ENCODE results near the gene ATP5MG. TPM values are rescaled to one million over a fixed set of nuclear protein-coding genes. Genes with fewer than 3 reads are reported as not detected.

ATP5MG gene
- total RNA-seq, 1 donor from 2014 or later, result 854 TPM

DNA sequence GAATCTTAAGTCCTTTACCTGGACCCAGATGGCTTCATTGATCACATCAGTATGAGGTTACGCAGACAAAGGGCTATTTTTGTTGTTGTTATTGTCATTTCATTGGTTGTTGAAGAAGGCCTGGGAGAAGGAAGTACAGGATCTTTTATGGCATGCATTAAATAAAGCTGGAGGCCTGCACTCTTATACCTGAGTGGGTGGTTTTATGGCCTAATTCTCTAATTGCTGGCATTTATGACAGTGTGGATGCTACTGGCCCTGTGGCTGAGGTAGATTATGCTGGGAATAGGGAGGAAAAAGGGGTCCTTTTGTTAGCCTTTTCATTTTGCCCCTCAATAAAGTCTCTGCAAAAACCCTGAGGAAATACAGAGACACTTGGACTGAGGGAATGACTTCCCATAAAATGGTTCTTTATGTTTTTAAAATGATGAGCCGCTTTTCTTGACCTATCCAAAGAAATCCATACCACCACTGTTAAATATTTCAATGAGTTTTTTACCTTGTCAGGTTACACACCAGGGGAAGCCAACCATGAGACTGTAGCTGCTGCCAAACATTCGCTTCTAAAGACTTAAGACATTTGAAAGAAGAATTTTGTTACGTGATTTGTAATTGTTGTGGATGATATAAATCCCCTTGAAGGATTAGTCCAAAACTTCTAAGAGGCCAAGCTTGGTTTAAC lies 41.6 kb downstream of the ATP5MG start:
- Histone ChIP-seq H3K36me3 (no peaks in the 10 kb centered on the region), H3K27ac (replicated peaks) (no peak overlapping the region), H3K4me3 (no peak overlapping the region), H3K27me3 (ENCODE audit: low read depth) (no peaks in the 10 kb centered on the region), H3K9me3 (replicated peaks) (no peaks in the 10 kb centered on the region), H3K4me1 (peaks cover 84% of the 10 kb centered on the region)
- TF ChIP-seq, protein P1, sequence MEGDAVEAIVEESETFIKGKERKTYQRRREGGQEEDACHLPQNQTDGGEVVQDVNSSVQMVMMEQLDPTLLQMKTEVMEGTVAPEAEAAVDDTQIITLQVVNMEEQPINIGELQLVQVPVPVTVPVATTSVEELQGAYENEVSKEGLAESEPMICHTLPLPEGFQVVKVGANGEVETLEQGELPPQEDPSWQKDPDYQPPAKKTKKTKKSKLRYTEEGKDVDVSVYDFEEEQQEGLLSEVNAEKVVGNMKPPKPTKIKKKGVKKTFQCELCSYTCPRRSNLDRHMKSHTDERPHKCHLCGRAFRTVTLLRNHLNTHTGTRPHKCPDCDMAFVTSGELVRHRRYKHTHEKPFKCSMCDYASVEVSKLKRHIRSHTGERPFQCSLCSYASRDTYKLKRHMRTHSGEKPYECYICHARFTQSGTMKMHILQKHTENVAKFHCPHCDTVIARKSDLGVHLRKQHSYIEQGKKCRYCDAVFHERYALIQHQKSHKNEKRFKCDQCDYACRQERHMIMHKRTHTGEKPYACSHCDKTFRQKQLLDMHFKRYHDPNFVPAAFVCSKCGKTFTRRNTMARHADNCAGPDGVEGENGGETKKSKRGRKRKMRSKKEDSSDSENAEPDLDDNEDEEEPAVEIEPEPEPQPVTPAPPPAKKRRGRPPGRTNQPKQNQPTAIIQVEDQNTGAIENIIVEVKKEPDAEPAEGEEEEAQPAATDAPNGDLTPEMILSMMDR (IDR thresholded peaks at IDR 0.05; ENCODE audit: borderline replicate concordance), result no peak
- intact Hi-C loops (cut with micrococcal nuclease), result no loop called here
- DNase-seq, result no peak

DNA sequence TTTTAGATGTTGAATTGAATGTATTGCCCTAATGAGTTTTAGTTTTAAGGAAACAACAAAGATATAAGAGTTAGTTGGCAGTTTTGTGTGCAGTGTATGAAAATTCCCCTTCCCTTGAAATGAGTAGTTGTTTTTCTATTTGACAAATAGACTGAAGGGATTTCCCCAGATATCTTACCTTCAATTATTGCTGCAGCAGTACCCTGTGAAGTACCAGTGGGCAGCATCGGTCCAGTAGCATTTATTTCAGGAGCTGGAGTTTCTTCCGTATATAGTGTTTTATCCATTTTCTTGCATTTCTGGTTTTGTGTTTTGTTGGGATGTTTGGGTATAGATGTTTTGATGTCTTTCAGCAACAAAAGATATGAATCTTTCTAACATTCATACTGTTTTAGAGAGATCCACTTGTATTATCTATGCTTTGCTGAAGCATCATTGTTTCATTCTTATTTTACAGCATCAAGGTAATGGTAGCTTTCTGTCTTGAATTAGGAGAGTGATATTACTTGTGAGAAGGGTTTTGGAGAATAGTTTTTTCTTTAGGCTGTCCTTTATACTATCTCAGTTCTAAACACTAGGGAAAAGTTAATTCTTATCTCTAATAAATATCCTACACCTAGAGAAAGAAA lies 42.3 kb downstream of the ATP5MG start:
- peaks cover 83% of the 10 kb centered on the region for H3K4me1 ChIP-seq
- intact Hi-C loops (cut with micrococcal nuclease), result no loop called here
- no peaks in the 10 kb centered on the region for H3K27me3 ChIP-seq (ENCODE audit: low read depth)
- no peak overlapping the region for H3K4me3 ChIP-seq
- no peaks in the 10 kb centered on the region for H3K36me3 ChIP-seq
- DNase-seq, result no peak
- no peaks in the 10 kb centered on the region for H3K9me3 ChIP-seq (replicated peaks)
- TF ChIP-seq, protein P1 (IDR thresholded peaks at IDR 0.05; ENCODE audit: borderline replicate concordance), result no peak
- no peak overlapping the region for H3K27ac ChIP-seq (replicated peaks)

DNA sequence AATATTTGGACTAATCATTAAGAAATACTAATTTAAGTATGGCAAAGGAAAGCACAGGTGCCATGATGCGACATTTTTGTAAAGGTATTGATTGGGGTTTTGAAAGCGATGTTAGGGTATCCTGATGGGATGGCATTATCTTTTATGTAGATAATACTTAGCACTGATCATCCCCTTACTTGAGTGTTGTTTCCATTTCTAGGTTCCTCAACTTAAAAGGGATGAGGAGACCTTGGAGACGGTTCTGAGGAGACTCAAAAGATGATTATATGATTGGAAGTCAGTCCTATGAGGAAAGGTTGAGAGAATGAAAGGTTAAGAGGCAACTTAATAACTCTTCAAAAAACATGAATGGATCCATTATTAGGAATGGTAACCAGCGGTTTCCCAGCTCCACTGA lies 46.0 kb downstream of the ATP5MG start:
- intact Hi-C loops (cut with micrococcal nuclease), result no loop called here

DNA sequence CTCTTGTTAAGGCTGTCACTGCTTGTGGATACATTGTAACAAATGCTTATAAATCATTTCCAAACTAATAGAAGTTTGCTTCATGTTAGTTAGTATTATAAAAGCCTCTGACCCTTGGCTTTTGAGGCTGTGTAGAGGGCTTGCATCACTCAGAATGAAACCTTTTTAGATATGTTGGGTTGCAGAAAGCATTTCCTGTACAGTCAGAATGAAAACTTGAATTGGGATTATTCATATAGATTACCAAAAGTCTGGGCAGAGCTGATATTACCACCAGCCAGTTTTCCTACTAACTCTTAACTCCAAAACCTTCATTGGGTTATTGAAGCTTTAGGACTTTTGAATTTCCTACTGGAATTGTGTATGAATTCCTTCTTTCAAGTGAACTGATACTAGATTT lies 46.9 kb downstream of the ATP5MG start:
- intact Hi-C loops (cut with micrococcal nuclease), result no loop called here
- Histone ChIP-seq H3K27ac (replicated peaks) (no peak overlapping the region), H3K27me3 (ENCODE audit: low read depth) (no peaks in the 10 kb centered on the region), H3K9me3 (replicated peaks) (no peaks in the 10 kb centered on the region), H3K36me3 (no peaks in the 10 kb centered on the region), H3K4me3 (no peak overlapping the region), H3K4me1 (peaks cover 43% of the 10 kb centered on the region)
- no peak for DNase-seq
- TF ChIP-seq, protein P1 (IDR thresholded peaks at IDR 0.05; ENCODE audit: borderline replicate concordance), result no peak

More for the DNA sequence above, 46.0 kb downstream of the ATP5MG start:
- Histone ChIP-seq H3K4me3 (no peak overlapping the region), H3K9me3 (replicated peaks) (no peaks in the 10 kb centered on the region), H3K27ac (replicated peaks) (no peak overlapping the region), H3K36me3 (no peaks in the 10 kb centered on the region), H3K27me3 (ENCODE audit: low read depth) (no peaks in the 10 kb centered on the region), H3K4me1 (peaks cover 51% of the 10 kb centered on the region)
- TF ChIP-seq, protein P1 (IDR thresholded peaks at IDR 0.05; ENCODE audit: borderline replicate concordance), result no peak
- no peak for DNase-seq

DNA sequence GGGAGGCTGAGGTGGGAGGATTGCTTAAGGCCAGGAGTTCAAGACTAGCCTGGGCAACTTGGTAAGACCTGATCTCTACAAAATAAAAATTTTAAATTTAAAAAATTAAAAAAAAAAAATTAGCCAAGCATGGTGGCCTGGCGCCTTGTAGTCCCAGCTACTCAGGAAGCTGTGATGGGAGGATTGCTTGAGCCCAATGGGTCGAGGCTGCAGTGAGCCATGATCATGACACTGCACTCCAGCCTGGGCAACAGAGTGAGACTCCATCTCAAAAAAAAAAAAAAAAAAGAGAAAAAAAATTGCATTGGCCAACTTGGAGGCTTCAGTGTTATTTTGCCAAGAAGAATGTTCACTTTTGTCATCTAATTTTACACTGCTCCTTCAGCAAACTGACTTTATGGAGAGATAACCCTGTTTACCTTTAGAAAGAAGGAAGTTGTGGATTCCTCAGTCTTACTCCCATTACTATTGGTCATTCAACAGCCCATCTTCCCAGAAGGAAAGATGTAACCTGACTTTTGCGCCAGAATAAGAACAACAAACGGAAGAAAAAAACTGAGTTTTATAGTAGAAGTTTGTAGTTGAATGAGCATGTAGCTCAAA lies 48.0 kb downstream of the ATP5MG start:
- Histone ChIP-seq H3K36me3 (no peaks in the 10 kb centered on the region), H3K4me1 (peaks cover 36% of the 10 kb centered on the region), H3K27me3 (ENCODE audit: low read depth) (no peaks in the 10 kb centered on the region), H3K27ac (replicated peaks) (no peak overlapping the region), H3K9me3 (replicated peaks) (no peaks in the 10 kb centered on the region), H3K4me3 (no peak overlapping the region)
- intact Hi-C loops (cut with micrococcal nuclease), result no loop called here
- TF ChIP-seq, protein P1 (IDR thresholded peaks at IDR 0.05; ENCODE audit: borderline replicate concordance), result no peak
- no peak for DNase-seq

All from left ventricle myocardium inferior (tissue), 1 donor.